Right lobe of liver (tissue), 6 donors: ENCODE data around the gene FAM185A. TPM values are rescaled to one million over a fixed set of nuclear protein-coding genes. Genes with fewer than 3 reads are reported as not detected.

Experiments
- ATAC-seq, 4 donors: fragments of 200-7000 bp; cut with Tn5 transposase; one replicate each; pipeline ENCODE4 v1.9.1; 2020; ENCODE audit warnings: mild to moderate bottlenecking in 4 of 4, moderate library complexity in 4 of 4
- DNase-seq, 3 donors: peaks; one replicate each; pipeline ENCODE4 v3.0.0-alpha.2; 2020
- H3K27ac ChIP-seq, 3 donors: fragments of 200-600 bp; one replicate each; pipeline ENCODE4 v1.8.0; 2022
- H3K27me3 ChIP-seq, 2 donors: fragments of 200-600 bp; one replicate each; pipeline ENCODE4 v1.8.0; 2022
- H3K36me3 ChIP-seq, 4 donors: fragments of 200-600 bp; sonication (generic) in 1 of 4; one replicate each; pipeline versions ENCODE4 v1.5.1 to v1.8.0; 2017 to 2022; ENCODE audit warnings: control low read depth in 1 of 4
- H3K4me1 ChIP-seq, 4 donors: fragments of 200-600 bp; sonication (generic) in 1 of 4; one replicate each; pipeline versions ENCODE4 v1.5.1 to v1.8.0; 2017 to 2022; ENCODE audit warnings: control low read depth in 1 of 4
- H3K4me3 ChIP-seq, 3 donors: fragments of 200-600 bp; one replicate each; pipeline ENCODE4 v1.8.0; 2022
- H3K9me3 ChIP-seq, 4 donors: fragments of 200-600 bp; sonication (generic) in 1 of 4; one replicate each; pipeline versions ENCODE4 v1.5.1 to v1.8.0; 2017 to 2022; ENCODE audit warnings: control low read depth in 1 of 4
- CTCF ChIP-seq, 4 donors: fragments of 200-600 bp in 3 of 4; fragments of 450-650 bp in 1 of 4; IDR thresholded peaks; one replicate each; pipeline versions ENCODE4 v1.5.1 to v1.8.0; 2016 to 2022; ENCODE audit warnings: antibody characterized with exemption in 4 of 4, mild to moderate bottlenecking in 2 of 4
- POLR2A ChIP-seq: fragments of 450-650 bp; IDR thresholded peaks from one replicate; pipeline ENCODE4 v1.6.1; 2017; ENCODE audit warnings: antibody characterized with exemption, mild to moderate bottlenecking
- WGBS: methylation state at CpG from one replicate; pipeline ENCODE4 v1.1.6; 2018; ENCODE audit warnings: low coverage, low lambda C conversion rate; ENCODE audit not compliant: insufficient coverage; ENCODE audit errors: missing lambda C conversion rate; 5-methylcytosine and 5-hydroxymethylcytosine counted together
- intact Hi-C, 2 donors: fragments of 100-400 bp; cut with DNase I; formaldehyde crosslinking; loops; one replicate each; pipeline versions ENCODE4 v1.11.2 to v1.14.1; 2022
- total RNA-seq, 6 experiments: library from RNA; depleted of rRNA in 2 of 6; stranded (reverse); fragments of >200 nt in 2 of 6; fragmentation: NEBNext Ultra II Directional in 3 of 6; extraction: Animal tissue kit (Norgen Biotek cat#: 25700) in 3 of 6; gene quantifications; one replicate each; pipeline versions ENCODE4 v1.1.0 to v1.2.4, GENCODE V29; 2016 to 2023
- donor health status: DM: no; HTN: yes; CAD: no.
- donor health status: DM: no; HTN: no; CAD: no.
- donor health status: DM: no; HTN: no; CAD: no.
- donor health status: DM: no; HTN: yes; CAD: no.
- donor health status: DM: no; HTN: yes; CAD: no.

Gene FAM185A
- total RNA-seq, 6 experiments from 2014 or later, result 6.4 to 13.5 (median 8.4) TPM

GRCh38 chr7:102821994-102822747, 73.4 kb downstream of the FAM185A start:
- Histone ChIP-seq H3K9me3 (no peaks in the 10 kb centered on the region), H3K4me1 (no peaks in the 10 kb centered on the region), H3K4me3 (no peak overlapping the region), H3K27me3 (no peaks in the 10 kb centered on the region), H3K36me3 (peaks cover 0 to 2% (median 0%) of the 10 kb centered on the region in 4 donors), H3K27ac (no peak overlapping the region)
- DNase-seq, result no peak
- intact Hi-C loops, result no loop called here
- 100% methylated on average over 2 of the region's 2 CpGs for WGBS
- TF ChIP-seq POLR2A, result no peak
- TF ChIP-seq CTCF (IDR thresholded peaks at IDR 0.05), result no peak
- no peak for ATAC-seq

GRCh38 chr7:102823390-102824119, 74.8 kb downstream of the FAM185A start:
- WGBS, result 90% methylated on average over 5 of the region's 6 CpGs
- ATAC-seq, result no peak
- intact Hi-C loops, result no loop called here
- Histone ChIP-seq H3K36me3 (peaks cover 0 to 4% (median 0%) of the 10 kb centered on the region in 4 donors), H3K4me1 (no peaks in the 10 kb centered on the region), H3K27me3 (no peaks in the 10 kb centered on the region), H3K9me3 (no peaks in the 10 kb centered on the region), H3K27ac (no peak overlapping the region), H3K4me3 (no peak overlapping the region)
- DNase-seq, result no peak
- TF ChIP-seq CTCF (IDR thresholded peaks at IDR 0.05) (no peak), POLR2A (no peak)

- H3K36me3 ChIP-seq, result peaks cover 0 to 6% (median 2%) of the 10 kb centered on the region in 4 donors
- TF ChIP-seq POLR2A (no peak), CTCF (IDR thresholded peaks at IDR 0.05) (no peak)
- no peak overlapping the region for H3K27ac ChIP-seq
- H3K9me3 ChIP-seq, result no peaks in the 10 kb centered on the region
- no peaks in the 10 kb centered on the region for H3K27me3 ChIP-seq
- H3K4me1 ChIP-seq, result no peaks in the 10 kb centered on the region
- no peak overlapping the region for H3K4me3 ChIP-seq
- 82% methylated on average over 2 of the region's 2 CpGs for WGBS
- intact Hi-C loops, result no loop called here
- no peak for ATAC-seq
- no peak for DNase-seq
Measured at GRCh38 chr7:102828286-102828685, 79.5 kb downstream of the FAM185A start.

- Histone ChIP-seq H3K27me3 (no peaks in the 10 kb centered on the region), H3K9me3 (no peaks in the 10 kb centered on the region), H3K27ac (no peak overlapping the region), H3K36me3 (peaks cover 0 to 6% (median 2%) of the 10 kb centered on the region in 4 donors), H3K4me1 (no peaks in the 10 kb centered on the region), H3K4me3 (no peak overlapping the region)
- DNase-seq, result no peak
- TF ChIP-seq CTCF (IDR thresholded peaks at IDR 0.05) (no peak), POLR2A (no peak)
- WGBS, result no CpG with 5 or more reads among the region's 3 CpGs
- ATAC-seq, result no peak
- intact Hi-C loops, result no loop called here
Measured at GRCh38 chr7:102829075-102829474, 80.3 kb downstream of the FAM185A start.
